ENCODE data around the gene LMAN1.

The LMAN1 gene

DNA sequence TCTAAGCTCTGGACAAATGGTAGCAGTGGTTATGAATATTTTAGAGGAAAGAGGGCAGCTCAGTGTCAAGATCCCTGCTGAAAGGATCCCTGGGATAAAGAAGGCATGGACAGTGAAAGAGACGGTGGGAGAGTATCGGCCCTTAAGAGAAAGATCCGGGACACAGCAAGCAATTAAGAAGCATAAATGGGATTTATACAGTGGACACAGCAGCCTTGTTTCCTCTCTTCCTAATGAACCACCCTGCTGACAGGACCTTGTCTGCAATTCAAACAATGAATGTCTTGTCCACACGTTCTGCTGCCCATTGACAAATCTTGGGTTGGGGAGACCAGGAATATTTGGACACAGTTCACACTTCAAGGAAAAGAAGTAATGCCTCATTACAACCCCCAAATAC is 57.1 kb downstream of the LMAN1 start:
- H3K4me3 ChIP-seq (ENCODE audit: low read depth, low read length), result no peak overlapping the region
- in situ Hi-C loops (cut with HindIII; ENCODE audit: low sequenced_read_pairs), result no loop called here
- DNase-seq (ENCODE audit: low read depth, low spot score), result no peak
- TF ChIP-seq CTCF (IDR thresholded peaks at IDR 0.05; ENCODE audit: low read depth, low read length), result no peak

DNA sequence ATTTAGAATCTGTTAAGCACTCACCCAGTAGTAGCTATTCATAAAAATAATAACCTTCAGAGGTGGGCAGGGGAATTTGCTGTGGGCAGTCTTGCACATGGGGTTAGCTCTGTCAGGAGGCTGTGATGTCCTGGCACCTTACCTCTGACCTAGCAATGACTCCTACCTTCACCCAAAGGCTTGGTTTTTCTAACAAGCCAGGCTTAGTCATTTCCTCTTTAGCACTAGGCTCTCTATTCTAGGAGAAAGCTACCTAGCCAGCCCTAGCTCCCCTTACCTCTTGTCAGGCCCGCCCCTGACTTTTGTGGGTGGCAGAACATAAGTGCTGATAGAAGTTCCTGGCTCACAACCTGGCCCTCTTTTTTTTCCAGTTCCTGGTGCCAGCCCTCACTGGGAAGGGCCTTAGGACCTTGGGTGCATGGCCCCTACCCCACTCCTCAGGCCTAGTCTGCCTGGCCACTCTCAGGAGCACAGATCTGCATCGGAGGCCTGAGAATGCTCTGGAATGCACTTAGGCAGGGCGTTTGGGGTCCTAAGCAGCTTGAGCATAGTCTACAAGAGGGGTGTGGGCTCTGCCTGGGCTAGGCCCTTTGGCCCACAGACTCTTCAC is 58.3 kb downstream of the LMAN1 start:
- TF ChIP-seq CTCF (IDR thresholded peaks at IDR 0.05; ENCODE audit: low read depth, low read length), result no peak
- H3K4me3 ChIP-seq (ENCODE audit: low read depth, low read length), result no peak overlapping the region
- DNase-seq (ENCODE audit: low read depth, low spot score), result no peak
- in situ Hi-C loops (cut with HindIII; ENCODE audit: low sequenced_read_pairs), result no loop called here

GRCh38 chr18:59298871-59299270 is 60.2 kb downstream of the LMAN1 start:
- TF ChIP-seq CTCF (IDR thresholded peaks at IDR 0.05; ENCODE audit: low read depth, low read length), result no peak
- DNase-seq (ENCODE audit: low read depth, low spot score), result no peak
- in situ Hi-C loops (cut with HindIII; ENCODE audit: low sequenced_read_pairs), result no loop called here

DNA sequence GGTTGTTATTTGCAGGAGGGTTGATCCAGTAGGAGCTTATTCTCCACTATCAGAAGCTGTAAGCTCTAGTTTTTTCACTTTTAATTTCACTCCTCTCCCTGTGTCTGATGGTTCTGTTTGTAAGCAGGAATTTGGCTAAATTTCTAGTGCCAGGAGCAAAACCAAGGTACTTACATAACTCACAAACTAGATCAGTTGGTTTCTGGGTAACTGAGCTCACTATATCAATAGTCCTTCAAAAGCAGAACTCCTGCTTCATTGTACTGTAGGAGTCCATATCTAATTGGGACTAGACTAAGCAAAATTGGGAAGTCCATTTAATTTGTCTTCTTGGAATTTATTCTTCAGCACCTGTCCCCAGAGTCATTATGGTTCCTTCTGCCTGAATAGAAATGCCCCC is 65.7 kb downstream of the LMAN1 start:
- in situ Hi-C loops (cut with HindIII; ENCODE audit: low sequenced_read_pairs), result no loop called here
- TF ChIP-seq CTCF (IDR thresholded peaks at IDR 0.05; ENCODE audit: low read depth, low read length), result no peak
- DNase-seq (ENCODE audit: low read depth, low spot score), result no peak

More at GRCh38 chr18:59298871-59299270, 60.2 kb downstream of the LMAN1 start:
- H3K4me3 ChIP-seq (ENCODE audit: low read depth, low read length), result no peak overlapping the region

DNA sequence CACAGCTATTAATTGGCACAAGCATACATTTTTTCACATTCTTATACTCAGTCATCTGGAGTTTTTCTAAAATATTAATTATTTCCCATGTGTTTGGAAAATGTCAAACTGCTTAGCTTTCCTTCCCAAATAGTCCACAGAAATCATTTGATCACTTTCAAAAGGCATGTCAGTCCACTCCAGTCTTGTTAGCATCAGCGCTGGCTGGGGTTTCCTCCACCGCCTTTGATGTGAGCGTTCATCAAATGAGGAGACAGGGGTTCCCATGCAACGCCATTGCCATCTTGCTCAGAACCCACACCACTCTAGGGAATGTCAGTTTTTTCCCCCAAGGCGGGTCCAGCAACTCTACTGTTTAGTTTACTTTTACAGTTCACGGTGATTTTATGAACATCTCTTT is 72.7 kb downstream of the LMAN1 start:
- TF ChIP-seq CTCF (IDR thresholded peaks at IDR 0.05; ENCODE audit: low read depth, low read length), result no peak
- in situ Hi-C loops (cut with HindIII; ENCODE audit: low sequenced_read_pairs), result no loop called here
- no peak for DNase-seq (ENCODE audit: low read depth, low spot score)

More for the DNA sequence above, 65.7 kb downstream of the LMAN1 start:
- H3K4me3 ChIP-seq (ENCODE audit: low read depth, low read length), result no peak overlapping the region

GRCh38 chr18:59282341-59282740 is 76.7 kb downstream of the LMAN1 start:
- no peak for TF ChIP-seq CTCF (IDR thresholded peaks at IDR 0.05; ENCODE audit: low read depth, low read length)
- DNase-seq (ENCODE audit: low read depth, low spot score), result no peak
- in situ Hi-C loops (cut with HindIII; ENCODE audit: low sequenced_read_pairs), result no loop called here
- H3K4me3 ChIP-seq (ENCODE audit: low read depth, low read length), result no peak overlapping the region

More for the DNA sequence above, 72.7 kb downstream of the LMAN1 start:
- no peak overlapping the region for H3K4me3 ChIP-seq (ENCODE audit: low read depth, low read length)
